IgD-negative memory B cell (primary cell): Measurements from ENCODE around the gene GRIA2. TPM values are rescaled to one million over a fixed set of nuclear protein-coding genes. Genes with fewer than 3 reads are reported as not detected.
"Not testable (repeated sequence)": the region's sequence is repeated elsewhere in the genome, so short reads cannot be mapped to it uniquely, and the experiment has no call there.

Source experiments
- H3K27ac Mint-ChIP-seq, 3 donors: one replicate each; pipeline ENCODE4 v1.8.0; 2020 to 2022; ENCODE audit warnings: mild to moderate bottlenecking in 3 of 3, mixed read lengths in 3 of 3, moderate library complexity in 1 of 3
- H3K27me3 Mint-ChIP-seq: one replicate; pipeline ENCODE4 v1.8.0; 2021; ENCODE audit warnings: mixed read lengths
- H3K36me3 Mint-ChIP-seq: one replicate; pipeline ENCODE4 v1.8.0; 2020; ENCODE audit warnings: mild to moderate bottlenecking, mixed read lengths
- H3K4me1 Mint-ChIP-seq, 3 donors: one replicate each; pipeline ENCODE4 v1.8.0; 2020 to 2022; ENCODE audit warnings: mixed read lengths in 3 of 3, mild to moderate bottlenecking in 1 of 3
- H3K4me3 Mint-ChIP-seq, 4 donors: one replicate each; pipeline ENCODE4 v1.8.0; 2020 to 2022; ENCODE audit warnings: mild to moderate bottlenecking in 4 of 4, mixed read lengths in 4 of 4, moderate library complexity in 3 of 4
- H3K9me3 Mint-ChIP-seq, 3 donors: one replicate each; pipeline ENCODE4 v1.8.0; 2020 to 2021; ENCODE audit warnings: mixed read lengths in 3 of 3, mild to moderate bottlenecking in 1 of 3
- polyA plus RNA-seq: library from polyadenylated mRNA; unstranded; fragments of 300-500 nt; fragmentation: Illumina TruSeq; gene quantifications from one replicate; pipeline ENCODE4 v1.2.3, GENCODE V29; 2021

The GRIA2 gene
- polyA plus RNA-seq: not detected

- peaks cover 3 to 14% (median 4%) of the 10 kb centered on the region in 3 donors for H3K9me3 Mint-ChIP-seq
- peaks cover 0 to 2% (median 0%) of the 10 kb centered on the region in 3 donors for H3K4me1 Mint-ChIP-seq
- H3K27ac Mint-ChIP-seq: no peak within 1 kb of the TSS
- H3K27me3 Mint-ChIP-seq: peaks cover 11% of the 10 kb centered on the region
- no peak within 1 kb of the TSS for H3K4me3 Mint-ChIP-seq
- H3K36me3 Mint-ChIP-seq: peaks cover 3% of the 10 kb centered on the region
Observed at GRCh38 chr4:157220371-157220881, at the start of gene GRIA2. Gene GRIA2 (plus strand): TSS chr4:157220728. CDS start chr4:157221043, 315 bp downstream.

- H3K36me3 Mint-ChIP-seq: no peaks in the 10 kb centered on the region
- H3K27ac Mint-ChIP-seq: no peak overlapping the region
- H3K4me1 Mint-ChIP-seq: no peaks in the 10 kb centered on the region
- no peak overlapping the region for H3K4me3 Mint-ChIP-seq
- no peaks in the 10 kb centered on the region for H3K27me3 Mint-ChIP-seq
- H3K9me3 Mint-ChIP-seq: peaks cover 2 to 7% (median 3%) of the 10 kb centered on the region in 3 donors
Observed at GRCh38 chr4:157172011-157172410, 48.5 kb upstream of the GRIA2 start.

- H3K4me3 Mint-ChIP-seq, H3K9me3 Mint-ChIP-seq: not testable (repeated sequence)
Observed at GRCh38 chr4:157180268-157180667, 40.3 kb upstream of the GRIA2 start.

GRCh38 chr4:157184300-157184699 lies 36.2 kb upstream of the GRIA2 start:
- no peaks in the 10 kb centered on the region for H3K36me3 Mint-ChIP-seq
- H3K27me3 Mint-ChIP-seq: no peaks in the 10 kb centered on the region
- H3K4me3 Mint-ChIP-seq: no peak overlapping the region
- no peaks in the 10 kb centered on the region for H3K4me1 Mint-ChIP-seq
- H3K27ac Mint-ChIP-seq: no peak overlapping the region
- H3K9me3 Mint-ChIP-seq: peaks cover 3 to 7% (median 4%) of the 10 kb centered on the region in 3 donors

More at GRCh38 chr4:157180268-157180667, 40.3 kb upstream of the GRIA2 start:
- H3K36me3 Mint-ChIP-seq, H3K27me3 Mint-ChIP-seq, H3K4me1 Mint-ChIP-seq, H3K27ac Mint-ChIP-seq: not testable (repeated sequence)

- H3K27ac Mint-ChIP-seq: no peak overlapping the region
- peaks cover 3 to 7% (median 4%) of the 10 kb centered on the region in 3 donors for H3K9me3 Mint-ChIP-seq
- no peaks in the 10 kb centered on the region for H3K36me3 Mint-ChIP-seq
- no peaks in the 10 kb centered on the region for H3K4me1 Mint-ChIP-seq
- H3K27me3 Mint-ChIP-seq: no peaks in the 10 kb centered on the region
- no peak overlapping the region for H3K4me3 Mint-ChIP-seq
Observed at GRCh38 chr4:157185363-157185762, 35.2 kb upstream of the GRIA2 start.

GRCh38 chr4:157195374-157195773 lies 25.2 kb upstream of the GRIA2 start:
- Mint-ChIP-seq H3K36me3 (no peaks in the 10 kb centered on the region), H3K27ac (no peak overlapping the region), H3K4me1 (no peaks in the 10 kb centered on the region), H3K9me3 (peaks cover 0 to 1% (median 0%) of the 10 kb centered on the region in 3 donors), H3K27me3 (no peaks in the 10 kb centered on the region), H3K4me3 (no peak overlapping the region)

- Mint-ChIP-seq H3K9me3 (peaks cover 0 to 1% (median 0%) of the 10 kb centered on the region in 3 donors), H3K27me3 (no peaks in the 10 kb centered on the region), H3K4me3 (no peak overlapping the region), H3K36me3 (no peaks in the 10 kb centered on the region), H3K4me1 (no peaks in the 10 kb centered on the region), H3K27ac (no peak overlapping the region)
Observed at GRCh38 chr4:157196046-157196445, 24.5 kb upstream of the GRIA2 start.

GRCh38 chr4:157204634-157205244 lies 15.8 kb upstream of the GRIA2 start:
- no peak overlapping the region for H3K27ac Mint-ChIP-seq
- H3K27me3 Mint-ChIP-seq: no peaks in the 10 kb centered on the region
- H3K9me3 Mint-ChIP-seq: no peaks in the 10 kb centered on the region
- H3K4me1 Mint-ChIP-seq: no peaks in the 10 kb centered on the region
- H3K4me3 Mint-ChIP-seq: peak overlapping the region in 1 of 4 donors; percentile 19
- no peaks in the 10 kb centered on the region for H3K36me3 Mint-ChIP-seq

- H3K4me1 Mint-ChIP-seq: no peaks in the 10 kb centered on the region
- H3K4me3 Mint-ChIP-seq: no peak overlapping the region
- H3K27me3 Mint-ChIP-seq: peaks cover 11% of the 10 kb centered on the region
- H3K27ac Mint-ChIP-seq: no peak overlapping the region
- peaks cover 3% of the 10 kb centered on the region for H3K36me3 Mint-ChIP-seq
- peaks cover 2 to 13% (median 3%) of the 10 kb centered on the region in 3 donors for H3K9me3 Mint-ChIP-seq
Observed at GRCh38 chr4:157217708-157218107, 2.8 kb upstream of the GRIA2 start.

GRCh38 chr4:157219711-157220370 lies 687 bp upstream of the GRIA2 start:
- peaks cover 3 to 14% (median 4%) of the 10 kb centered on the region in 3 donors for H3K9me3 Mint-ChIP-seq
- no peak overlapping the region for H3K4me3 Mint-ChIP-seq
- H3K36me3 Mint-ChIP-seq: peaks cover 3% of the 10 kb centered on the region
- no peaks in the 10 kb centered on the region for H3K4me1 Mint-ChIP-seq
- H3K27me3 Mint-ChIP-seq: peaks cover 11% of the 10 kb centered on the region
- no peak overlapping the region for H3K27ac Mint-ChIP-seq

- no peak overlapping the region for H3K4me3 Mint-ChIP-seq
- H3K36me3 Mint-ChIP-seq: peaks cover 3% of the 10 kb centered on the region
- peaks cover 11% of the 10 kb centered on the region for H3K27me3 Mint-ChIP-seq
Observed at GRCh38 chr4:157221426-157221894, 932 bp downstream of the GRIA2 start.

GRCh38 chr4:157221895-157222770 lies 1.6 kb downstream of the GRIA2 start:
- H3K36me3 Mint-ChIP-seq: peaks cover 3% of the 10 kb centered on the region
- peak overlapping the region in 1 of 4 donors; percentile 8 for H3K4me3 Mint-ChIP-seq
- H3K9me3 Mint-ChIP-seq: peaks cover 2 to 14% (median 4%) of the 10 kb centered on the region in 3 donors
- no peak overlapping the region for H3K27ac Mint-ChIP-seq
- H3K4me1 Mint-ChIP-seq: peaks cover 0 to 2% (median 0%) of the 10 kb centered on the region in 3 donors
- H3K27me3 Mint-ChIP-seq: peaks cover 11% of the 10 kb centered on the region

More at GRCh38 chr4:157221426-157221894, 932 bp downstream of the GRIA2 start:
- peaks cover 0 to 2% (median 0%) of the 10 kb centered on the region in 3 donors for H3K4me1 Mint-ChIP-seq
- no peak overlapping the region for H3K27ac Mint-ChIP-seq
- peaks cover 3 to 14% (median 4%) of the 10 kb centered on the region in 3 donors for H3K9me3 Mint-ChIP-seq

- H3K4me1 Mint-ChIP-seq: peaks cover 0 to 2% (median 0%) of the 10 kb centered on the region in 3 donors
- H3K36me3 Mint-ChIP-seq: peaks cover 3% of the 10 kb centered on the region
- peaks cover 11% of the 10 kb centered on the region for H3K27me3 Mint-ChIP-seq
- H3K4me3 Mint-ChIP-seq: peak overlapping the region in 1 of 4 donors; percentile 28
- peaks cover 2 to 14% (median 4%) of the 10 kb centered on the region in 3 donors for H3K9me3 Mint-ChIP-seq
- no peak overlapping the region for H3K27ac Mint-ChIP-seq
Observed at GRCh38 chr4:157222771-157223160, 2.2 kb downstream of the GRIA2 start.

- Mint-ChIP-seq H3K4me3 (no peak overlapping the region), H3K27me3 (peaks cover 11% of the 10 kb centered on the region)
Observed at GRCh38 chr4:157223456-157223855, 2.9 kb downstream of the GRIA2 start.

More at GRCh38 chr4:157223456-157223855, 2.9 kb downstream of the GRIA2 start:
- H3K27ac Mint-ChIP-seq: no peak overlapping the region
- H3K36me3 Mint-ChIP-seq: peaks cover 3% of the 10 kb centered on the region
- peaks cover 2 to 14% (median 4%) of the 10 kb centered on the region in 3 donors for H3K9me3 Mint-ChIP-seq
- peaks cover 0 to 2% (median 0%) of the 10 kb centered on the region in 3 donors for H3K4me1 Mint-ChIP-seq
